ENCODE data around the gene NDUFB6. TPM values are rescaled to one million over a fixed set of nuclear protein-coding genes. Genes with fewer than 3 reads are reported as not detected.
"Not testable (repeated sequence)": the region's sequence is repeated elsewhere in the genome, so short reads cannot be mapped to it uniquely, and the experiment has no call there.

Gene NDUFB6
- total RNA-seq, 1 experiment from 2014 or later = 101 TPM

DNA sequence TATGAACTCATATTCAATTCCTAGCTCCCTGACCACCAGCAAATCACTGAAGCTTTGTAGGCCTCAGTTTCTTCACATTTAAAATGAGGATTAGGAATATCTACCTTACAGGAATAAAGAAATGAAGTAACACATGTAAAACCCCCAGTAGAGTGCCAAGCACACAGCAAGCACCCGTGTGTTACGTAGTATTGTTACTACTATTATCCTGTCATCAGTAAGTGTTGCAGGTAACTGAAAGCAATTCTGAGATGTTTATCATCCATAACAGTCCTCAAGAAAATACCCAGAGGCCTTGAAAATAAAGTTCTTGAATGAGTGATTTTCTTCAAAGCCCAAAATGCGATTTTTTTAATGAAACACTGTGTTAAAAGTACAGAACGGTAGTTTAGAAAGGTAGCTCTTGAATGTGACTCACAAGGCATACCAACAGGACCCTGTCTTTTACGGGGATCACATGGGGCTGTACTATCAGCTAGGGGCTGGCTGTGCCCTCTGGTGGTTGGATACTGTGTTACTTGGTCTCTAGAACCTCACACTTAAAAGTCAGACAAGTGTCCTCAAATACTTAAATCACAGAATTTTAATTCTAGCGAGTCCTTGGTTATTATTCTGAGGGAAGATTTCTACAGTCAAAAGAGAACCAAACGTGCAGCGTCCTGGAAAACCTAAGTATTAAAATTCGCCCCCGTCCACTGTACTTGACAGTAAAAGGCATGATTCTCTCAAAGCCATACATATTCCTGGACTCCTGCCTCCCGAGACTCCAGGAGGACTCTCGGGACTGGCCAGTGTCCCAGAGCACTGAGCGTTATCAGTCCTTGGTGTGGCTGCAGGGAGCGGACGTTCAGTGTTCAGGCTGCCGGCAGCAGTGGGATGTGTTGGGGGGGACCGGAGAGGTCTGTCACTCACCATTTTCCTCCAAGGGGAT, 725 bp downstream of the NDUFB6 start:
- DNase-seq (ENCODE audit: low read depth) = peak; percentile 74

DNA sequence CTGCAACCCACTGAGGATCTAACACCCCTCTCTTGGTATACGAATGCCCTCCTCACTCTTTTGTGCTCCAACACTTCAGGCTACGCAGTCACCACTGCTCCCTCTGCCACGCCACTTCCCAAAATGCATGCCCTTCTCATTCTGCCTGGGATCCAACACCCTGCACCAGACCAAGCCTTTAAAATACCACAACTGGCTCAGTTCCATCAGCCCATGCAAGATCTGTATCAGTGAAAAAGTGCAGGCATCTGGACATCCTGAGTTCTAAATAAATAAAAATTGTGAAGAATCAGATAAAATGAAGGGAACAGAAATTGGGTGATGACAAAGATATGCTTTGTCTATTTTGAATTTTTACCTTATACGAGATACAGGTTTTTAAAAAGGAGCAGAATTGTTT, 2.7 kb downstream of the NDUFB6 start:
- DNase-seq (ENCODE audit: low read depth) = no peak

DNA sequence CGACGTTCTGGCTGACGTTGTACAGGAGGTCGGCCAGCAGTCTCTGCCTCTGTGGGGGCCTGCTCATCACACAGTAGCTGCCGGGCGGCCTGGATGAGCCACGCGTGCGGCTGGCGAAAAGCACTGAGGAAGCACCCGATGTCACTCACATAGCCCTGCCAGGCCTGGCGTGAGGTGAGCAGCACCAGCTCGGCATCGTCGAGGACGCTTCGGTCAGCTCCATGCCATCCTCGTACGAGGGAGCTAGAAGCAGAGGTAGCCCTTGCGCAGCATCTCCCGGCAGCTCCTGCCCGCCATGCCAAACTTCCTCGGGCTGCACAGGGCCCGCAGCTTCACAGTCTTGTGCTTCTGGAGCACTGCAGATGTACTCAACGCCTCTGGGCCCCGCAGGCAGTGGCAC, 6.2 kb downstream of the NDUFB6 start:
- no peak for DNase-seq (ENCODE audit: low read depth)

GRCh38 chr9:32565967-32566366, 7.0 kb downstream of the NDUFB6 start:
- no peak for DNase-seq (ENCODE audit: low read depth)

- DNase-seq (ENCODE audit: low read depth) = no peak
These were observed 14.5 kb downstream of the NDUFB6 start for GRCh38 chr9:32558408-32558934.

DNA sequence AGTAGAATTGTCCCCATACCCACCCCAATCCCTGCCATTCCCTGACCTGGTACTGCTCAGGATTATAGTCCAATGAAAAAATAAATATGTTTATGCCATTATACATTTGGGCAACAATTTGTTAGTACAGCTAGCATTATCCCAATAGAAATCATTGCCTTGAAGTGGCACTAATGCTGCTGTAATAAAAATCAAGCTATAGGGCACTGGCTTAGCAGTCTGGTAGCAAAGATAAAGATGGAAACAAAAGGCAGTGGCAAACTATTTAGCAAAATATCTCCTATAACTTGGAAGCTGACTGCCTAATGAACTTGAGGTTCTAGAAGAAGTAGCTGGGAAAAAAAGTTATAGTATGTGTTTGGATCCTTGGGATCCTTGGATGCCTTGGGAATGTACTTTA, 18.4 kb downstream of the NDUFB6 start:
- DNase-seq (ENCODE audit: low read depth) = no peak

- no peak for DNase-seq (ENCODE audit: low read depth)
These were observed 18.9 kb downstream of the NDUFB6 start for GRCh38 chr9:32554107-32554506.

DNA sequence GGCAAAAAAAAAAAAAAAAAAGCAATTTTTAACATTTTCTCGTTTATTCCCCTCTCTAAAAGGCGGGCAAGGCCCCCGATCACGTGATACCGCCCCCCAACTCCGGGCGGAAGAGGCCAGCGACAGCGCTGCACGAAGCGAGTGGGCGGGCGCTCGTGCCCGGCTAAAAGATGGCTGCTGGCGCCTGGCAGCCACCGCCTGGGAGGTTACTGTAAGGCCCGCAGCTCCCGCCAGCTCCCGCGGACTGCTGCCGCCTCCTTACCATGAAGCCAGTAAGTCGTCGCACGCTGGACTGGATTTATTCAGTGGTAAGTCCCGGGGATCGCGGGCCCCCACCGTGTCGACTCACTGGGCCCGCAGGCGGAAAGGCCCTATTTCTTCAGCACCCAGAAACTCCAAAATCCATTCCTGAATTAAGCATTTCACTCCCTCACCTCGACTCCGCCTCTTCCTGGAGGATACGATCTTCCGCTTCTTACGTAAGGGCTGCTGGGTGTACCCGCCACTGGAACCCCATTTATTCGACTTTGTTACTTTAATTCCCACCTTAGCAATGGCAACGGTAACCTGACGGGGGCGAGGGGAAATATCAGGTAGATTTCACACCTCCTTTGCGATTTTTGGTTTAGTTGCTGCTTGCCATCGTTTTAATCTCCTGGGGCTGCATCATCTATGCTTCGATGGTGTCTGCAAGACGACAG, 20.6 kb downstream of the NDUFB6 start, which contains the start of the genes SMIM27 and TOPORS:
TSS of gene SMIM27 (plus strand) at position 156 of the 701 bp plus-strand sequence. CDS start at position 264, 108 bp downstream.
TSS of gene TOPORS (minus strand) at position 415 of the 701 bp plus-strand sequence. CDS start at position 265, 150 bp downstream.
- DNase-seq (ENCODE audit: low read depth) = peak; percentile 91

DNA sequence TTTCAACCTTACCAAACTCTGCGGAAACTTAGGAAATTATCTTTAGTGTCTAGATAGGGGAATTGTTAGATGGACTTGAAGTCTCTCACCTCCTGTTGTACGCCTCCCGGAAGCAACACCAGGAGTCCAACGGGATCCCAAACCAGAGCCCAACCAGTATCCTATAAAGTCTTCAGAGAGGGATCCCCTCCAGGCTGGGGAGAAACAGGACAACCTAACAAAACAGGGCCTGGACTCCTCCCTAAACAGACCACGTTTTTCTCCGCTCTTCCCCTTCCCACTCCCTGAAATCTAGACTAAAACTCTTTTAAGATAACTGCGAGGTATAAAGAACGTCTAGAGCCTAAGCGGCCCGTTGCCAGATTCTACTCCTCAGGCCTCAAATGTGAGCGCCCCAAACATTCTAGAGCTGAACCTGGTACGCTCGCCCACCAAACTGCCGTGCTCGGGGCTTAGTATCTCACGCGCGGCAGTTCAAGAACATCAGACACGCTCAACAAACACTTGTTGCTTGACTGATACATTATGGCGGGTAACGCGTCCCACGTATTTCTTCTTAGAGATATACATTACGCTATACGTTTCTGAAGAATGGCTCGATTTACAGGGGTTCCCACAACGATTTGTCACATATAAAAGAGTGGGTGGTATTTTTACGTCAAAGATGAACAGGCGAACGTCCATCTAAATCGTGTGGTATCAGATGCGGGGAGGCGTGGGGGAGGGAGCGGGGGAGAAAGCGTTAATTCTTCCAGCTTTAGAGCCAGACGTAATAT, 21.5 kb downstream of the NDUFB6 start:
- DNase-seq (ENCODE audit: low read depth) = no peak

GRCh38 chr9:32550562-32551275, 22.2 kb downstream of the NDUFB6 start:
- peak; percentile 91 for DNase-seq (ENCODE audit: low read depth)

GRCh38 chr9:32550150-32550561, 22.8 kb downstream of the NDUFB6 start:
- DNase-seq (ENCODE audit: low read depth) = peak; percentile 26

GRCh38 chr9:32548213-32548612, 24.7 kb downstream of the NDUFB6 start:
- DNase-seq (ENCODE audit: low read depth) = not testable (repeated sequence)

DNA sequence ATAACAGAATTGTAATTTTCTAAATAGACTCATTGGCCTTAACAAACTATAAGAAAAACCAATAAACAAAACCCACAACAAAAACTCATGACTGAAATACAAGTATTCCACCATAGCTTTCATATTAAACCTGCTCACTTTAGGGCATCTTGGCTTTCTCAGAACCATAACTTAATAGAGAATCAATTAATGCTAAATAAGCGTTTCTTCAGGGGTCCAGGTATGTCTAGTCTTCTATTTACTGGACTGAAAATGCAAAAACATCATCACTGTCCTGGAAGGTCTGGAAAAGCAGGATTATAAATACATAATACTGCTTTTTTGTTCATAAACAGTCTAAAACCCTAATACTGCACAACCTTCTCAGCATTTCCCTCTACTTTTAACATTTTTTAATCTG, 27.1 kb downstream of the NDUFB6 start:
- no peak for DNase-seq (ENCODE audit: low read depth)

GRCh38 chr9:32543047-32543446, 29.9 kb downstream of the NDUFB6 start:
- no peak for DNase-seq (ENCODE audit: low read depth)

DNA sequence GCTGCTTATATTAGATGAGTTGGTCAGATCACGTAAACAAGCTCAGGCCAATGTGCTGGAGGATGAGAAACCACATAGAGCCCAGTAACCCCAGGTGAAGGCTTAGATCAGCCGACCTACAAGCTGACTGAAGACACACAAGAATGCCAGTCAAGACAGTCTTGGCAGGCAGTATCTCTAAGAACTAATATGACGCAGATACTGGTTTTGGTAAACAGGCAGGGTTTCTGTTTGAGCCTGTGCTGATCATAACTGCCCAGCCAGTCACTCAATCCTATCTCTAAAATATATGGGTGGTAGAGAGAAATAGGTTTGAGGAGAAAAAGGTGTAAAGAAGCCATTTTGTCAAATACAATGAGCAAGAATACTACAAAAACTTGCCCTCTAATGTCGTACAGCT, 39.1 kb downstream of the NDUFB6 start:
- no peak for DNase-seq (ENCODE audit: low read depth)

GRCh38 chr9:32533336-32533735, 39.6 kb downstream of the NDUFB6 start:
- no peak for DNase-seq (ENCODE audit: low read depth)

GRCh38 chr9:32526707-32527048, 46.3 kb downstream of the NDUFB6 start:
- no peak for DNase-seq (ENCODE audit: low read depth)

DNA sequence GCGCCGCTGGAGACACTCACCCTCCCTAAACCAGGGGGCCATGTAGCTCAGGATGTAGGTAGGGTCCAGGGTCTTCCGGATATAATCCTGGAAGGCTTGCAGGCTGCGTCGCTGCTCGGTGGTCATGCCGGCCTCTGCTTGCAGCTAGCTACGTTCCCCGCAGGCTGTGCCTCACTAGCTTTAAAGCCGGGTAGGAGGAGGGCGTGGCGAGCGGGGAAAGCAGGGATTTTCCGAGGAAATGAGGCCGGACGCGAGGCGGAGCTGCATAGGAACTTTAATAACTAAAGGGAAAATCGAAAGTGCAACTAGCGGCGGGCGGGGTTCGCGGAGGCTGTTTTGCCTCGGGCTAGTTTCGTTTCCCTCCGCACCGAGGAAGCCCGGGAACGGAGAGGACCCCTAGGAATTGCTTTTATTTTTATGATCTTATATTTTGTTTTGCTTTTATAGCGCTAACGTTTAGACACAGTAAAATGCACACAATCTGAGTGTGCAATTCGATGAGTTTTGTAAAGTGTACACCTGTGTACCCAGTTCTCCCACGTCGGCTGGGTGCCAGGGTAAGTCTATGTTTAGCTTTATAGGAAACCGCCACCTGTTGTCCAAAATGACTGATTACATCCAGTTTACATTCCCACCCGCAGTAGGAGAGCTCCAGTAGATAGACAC, 46.8 kb downstream of the NDUFB6 start, which contains the start of gene RIGI:
TSS of gene RIGI (minus strand) at position 156 of the 666 bp plus-strand sequence. CDS start at position 126, 30 bp downstream.
- peak; percentile 92 for DNase-seq (ENCODE audit: low read depth)

GRCh38 chr9:32525709-32526030, 47.3 kb downstream of the NDUFB6 start:
- peak; percentile 11 for DNase-seq (ENCODE audit: low read depth)

All from HT1080 (cell line).